ENCODE data around the gene PHLPP1.

Gene PHLPP1

DNA sequence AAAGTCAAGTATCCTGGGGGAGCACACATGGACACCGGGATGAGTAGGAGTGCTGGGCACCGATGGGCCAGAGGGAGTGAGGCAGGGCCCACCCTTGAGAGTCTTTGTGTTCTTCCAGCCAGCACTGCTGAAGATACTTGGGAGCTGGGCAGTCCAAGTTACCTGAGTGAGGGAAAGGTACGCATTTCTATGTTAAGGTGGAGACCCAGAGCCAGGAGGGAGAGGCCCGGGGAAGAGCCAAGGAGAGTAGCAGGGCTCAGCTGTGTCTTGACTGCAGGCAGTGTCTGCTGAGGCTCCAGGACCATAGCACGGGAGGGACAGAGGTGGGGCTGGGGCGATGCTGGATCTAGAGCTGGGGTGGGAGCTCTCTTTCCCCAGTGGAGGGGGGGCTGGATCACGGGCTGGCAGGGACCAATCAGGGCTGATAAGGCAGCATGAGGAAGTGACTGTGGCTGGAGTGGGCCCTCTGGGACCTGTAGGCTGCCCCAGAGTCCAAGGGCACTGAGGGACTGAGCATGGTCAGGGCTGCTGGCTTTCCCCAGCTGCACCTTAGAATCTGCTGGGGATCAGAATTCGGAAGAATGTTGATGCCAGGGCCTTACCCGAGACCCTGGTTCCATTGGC lies 289.2 kb downstream of the PHLPP1 start:
- H3K9me3 ChIP-seq (ENCODE audit: control insufficient read depth, insufficient read depth, low read depth, low read length): no peaks in the 10 kb centered on the region
- H3K27me3 ChIP-seq (ENCODE audit: control insufficient read depth, insufficient read depth, low read length): no peaks in the 10 kb centered on the region
- no peak overlapping the region for H3K27ac ChIP-seq (ENCODE audit: low read depth, low read length)
- H3K4me3 ChIP-seq (ENCODE audit: low read depth, low read length): no peak overlapping the region
- H3K9ac ChIP-seq (ENCODE audit: low read length): no peak overlapping the region
- no peaks in the 10 kb centered on the region for H3K36me3 ChIP-seq (ENCODE audit: control insufficient read depth, insufficient read depth, low read length)
- no peaks in the 10 kb centered on the region for H3K4me1 ChIP-seq (ENCODE audit: control insufficient read depth, insufficient read depth, low read length)

DNA sequence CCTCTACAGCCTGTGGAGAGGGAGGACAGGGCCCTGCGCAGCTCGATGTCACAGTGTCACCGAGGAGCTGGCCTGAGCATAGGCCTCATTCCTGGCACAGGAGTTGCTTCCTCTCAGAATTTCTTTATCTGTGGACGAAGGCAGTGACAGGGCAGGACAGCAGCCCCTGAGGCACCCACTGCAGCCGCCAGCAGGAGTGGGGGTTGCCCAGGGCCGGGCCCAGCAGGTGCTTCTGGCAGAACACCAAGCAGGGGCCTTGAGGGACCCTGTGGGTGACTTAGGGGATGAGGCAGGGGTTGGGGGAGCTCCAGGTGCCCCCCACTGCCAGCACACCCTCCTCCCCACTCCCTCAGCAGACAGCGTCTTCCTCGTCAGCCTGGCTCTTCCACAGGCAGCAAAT lies 290.0 kb downstream of the PHLPP1 start:
- Histone ChIP-seq H3K27me3 (ENCODE audit: control insufficient read depth, insufficient read depth, low read length) (no peaks in the 10 kb centered on the region), H3K9ac (ENCODE audit: low read length) (no peak overlapping the region), H3K27ac (ENCODE audit: low read depth, low read length) (no peak overlapping the region), H3K4me3 (ENCODE audit: low read depth, low read length) (no peak overlapping the region), H3K36me3 (ENCODE audit: control insufficient read depth, insufficient read depth, low read length) (no peaks in the 10 kb centered on the region), H3K4me1 (ENCODE audit: control insufficient read depth, insufficient read depth, low read length) (no peaks in the 10 kb centered on the region), H3K9me3 (ENCODE audit: control insufficient read depth, insufficient read depth, low read depth, low read length) (no peaks in the 10 kb centered on the region)

DNA sequence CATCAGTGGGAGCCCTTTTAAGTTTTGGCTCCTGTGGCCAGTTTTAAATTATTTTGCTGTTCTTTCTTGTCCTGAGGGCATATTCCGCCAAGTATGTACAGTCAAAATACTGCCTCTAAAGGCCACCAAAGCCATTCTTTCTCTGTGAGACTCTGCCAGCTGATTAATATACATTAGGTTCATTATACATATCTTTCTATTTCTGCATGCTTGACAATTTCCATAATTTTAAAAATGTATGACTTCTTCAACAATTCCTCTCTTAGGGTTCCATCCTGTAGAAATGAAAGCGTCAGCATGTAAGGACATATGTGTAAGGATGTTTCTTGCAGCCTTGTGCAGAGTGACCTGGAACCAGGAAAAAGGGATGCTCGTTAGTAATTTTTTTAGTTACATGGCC lies 291.9 kb downstream of the PHLPP1 start:
- H3K4me3 ChIP-seq (ENCODE audit: low read depth, low read length): no peak overlapping the region
- no peaks in the 10 kb centered on the region for H3K27me3 ChIP-seq (ENCODE audit: control insufficient read depth, insufficient read depth, low read length)
- H3K9me3 ChIP-seq (ENCODE audit: control insufficient read depth, insufficient read depth, low read depth, low read length): no peaks in the 10 kb centered on the region
- no peaks in the 10 kb centered on the region for H3K36me3 ChIP-seq (ENCODE audit: control insufficient read depth, insufficient read depth, low read length)
- H3K27ac ChIP-seq (ENCODE audit: low read depth, low read length): no peak overlapping the region
- no peaks in the 10 kb centered on the region for H3K4me1 ChIP-seq (ENCODE audit: control insufficient read depth, insufficient read depth, low read length)
- no peak overlapping the region for H3K9ac ChIP-seq (ENCODE audit: low read length)

DNA sequence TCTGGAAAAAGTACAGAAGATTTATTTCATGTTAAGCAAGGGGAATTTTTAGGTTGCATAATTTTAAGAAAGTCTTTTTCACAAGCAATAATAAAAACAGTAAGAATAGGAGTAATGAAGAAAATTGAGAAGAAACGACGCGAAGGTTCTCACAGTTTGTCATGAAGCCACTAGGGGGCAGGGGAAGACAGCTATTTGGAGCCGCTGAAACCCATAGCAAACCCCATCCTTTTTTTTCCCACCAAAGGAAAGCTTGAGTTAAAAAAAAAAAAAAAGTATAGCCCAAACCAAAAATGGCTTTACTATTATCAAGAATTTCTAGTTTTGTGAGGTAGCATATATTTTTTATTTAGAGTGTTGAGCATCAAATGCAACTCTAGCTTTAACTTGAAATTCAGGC lies 300.9 kb downstream of the PHLPP1 start:
- Histone ChIP-seq H3K9ac (ENCODE audit: low read length) (no peak overlapping the region), H3K4me3 (ENCODE audit: low read depth, low read length) (no peak overlapping the region), H3K27ac (ENCODE audit: low read depth, low read length) (no peak overlapping the region), H3K36me3 (ENCODE audit: control insufficient read depth, insufficient read depth, low read length) (no peaks in the 10 kb centered on the region), H3K4me1 (ENCODE audit: control insufficient read depth, insufficient read depth, low read length) (no peaks in the 10 kb centered on the region), H3K27me3 (ENCODE audit: control insufficient read depth, insufficient read depth, low read length) (no peaks in the 10 kb centered on the region), H3K9me3 (ENCODE audit: control insufficient read depth, insufficient read depth, low read depth, low read length) (no peaks in the 10 kb centered on the region)

DNA sequence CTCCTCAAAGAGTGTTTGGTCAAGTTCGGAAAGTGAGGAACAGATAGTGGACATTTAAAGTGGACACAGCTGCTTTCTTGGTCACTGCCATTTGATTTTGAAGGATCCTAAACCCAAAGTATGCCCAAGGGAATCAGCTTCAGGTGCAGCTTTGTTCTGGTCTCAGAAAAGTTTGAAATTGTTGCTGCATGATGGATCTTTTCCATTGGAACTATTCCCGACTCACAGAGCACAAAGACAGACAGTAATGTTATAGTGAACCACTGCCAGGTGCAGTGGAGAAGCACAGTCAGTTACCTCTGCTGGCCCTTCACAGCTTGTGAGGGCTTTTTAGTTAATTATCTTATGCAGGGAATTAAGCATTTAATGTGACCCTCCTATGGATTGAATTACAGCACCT lies 301.7 kb downstream of the PHLPP1 start:
- H3K36me3 ChIP-seq (ENCODE audit: control insufficient read depth, insufficient read depth, low read length): no peaks in the 10 kb centered on the region
- no peaks in the 10 kb centered on the region for H3K27me3 ChIP-seq (ENCODE audit: control insufficient read depth, insufficient read depth, low read length)
- H3K4me3 ChIP-seq (ENCODE audit: low read depth, low read length): no peak overlapping the region
- H3K9ac ChIP-seq (ENCODE audit: low read length): no peak overlapping the region
- no peaks in the 10 kb centered on the region for H3K9me3 ChIP-seq (ENCODE audit: control insufficient read depth, insufficient read depth, low read depth, low read length)
- H3K27ac ChIP-seq (ENCODE audit: low read depth, low read length): no peak overlapping the region
- H3K4me1 ChIP-seq (ENCODE audit: control insufficient read depth, insufficient read depth, low read length): no peaks in the 10 kb centered on the region

DNA sequence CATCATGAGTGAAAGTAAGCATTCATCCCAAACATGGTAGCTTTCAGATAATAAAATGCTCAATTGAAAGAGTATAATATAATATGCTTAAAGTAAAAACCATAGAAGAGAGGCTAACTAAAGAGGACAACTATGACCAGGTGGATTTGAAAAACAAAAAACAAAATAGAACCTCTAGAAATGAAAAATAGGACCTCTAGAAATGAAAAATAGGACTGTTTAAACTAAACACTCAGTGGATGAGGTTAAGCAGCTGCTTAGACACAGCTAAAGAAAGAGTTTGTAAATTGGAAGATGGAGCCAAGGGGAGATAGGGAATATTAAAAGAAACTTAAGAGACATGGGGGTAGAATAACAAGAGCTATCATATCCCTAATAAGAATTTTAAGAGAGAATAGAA lies 302.6 kb downstream of the PHLPP1 start:
- Histone ChIP-seq H3K27ac (ENCODE audit: low read depth, low read length) (no peak overlapping the region), H3K9me3 (ENCODE audit: control insufficient read depth, insufficient read depth, low read depth, low read length) (no peaks in the 10 kb centered on the region), H3K4me1 (ENCODE audit: control insufficient read depth, insufficient read depth, low read length) (no peaks in the 10 kb centered on the region), H3K9ac (ENCODE audit: low read length) (no peak overlapping the region), H3K4me3 (ENCODE audit: low read depth, low read length) (no peak overlapping the region), H3K27me3 (ENCODE audit: control insufficient read depth, insufficient read depth, low read length) (peaks cover 5% of the 10 kb centered on the region), H3K36me3 (ENCODE audit: control insufficient read depth, insufficient read depth, low read length) (no peaks in the 10 kb centered on the region)

DNA sequence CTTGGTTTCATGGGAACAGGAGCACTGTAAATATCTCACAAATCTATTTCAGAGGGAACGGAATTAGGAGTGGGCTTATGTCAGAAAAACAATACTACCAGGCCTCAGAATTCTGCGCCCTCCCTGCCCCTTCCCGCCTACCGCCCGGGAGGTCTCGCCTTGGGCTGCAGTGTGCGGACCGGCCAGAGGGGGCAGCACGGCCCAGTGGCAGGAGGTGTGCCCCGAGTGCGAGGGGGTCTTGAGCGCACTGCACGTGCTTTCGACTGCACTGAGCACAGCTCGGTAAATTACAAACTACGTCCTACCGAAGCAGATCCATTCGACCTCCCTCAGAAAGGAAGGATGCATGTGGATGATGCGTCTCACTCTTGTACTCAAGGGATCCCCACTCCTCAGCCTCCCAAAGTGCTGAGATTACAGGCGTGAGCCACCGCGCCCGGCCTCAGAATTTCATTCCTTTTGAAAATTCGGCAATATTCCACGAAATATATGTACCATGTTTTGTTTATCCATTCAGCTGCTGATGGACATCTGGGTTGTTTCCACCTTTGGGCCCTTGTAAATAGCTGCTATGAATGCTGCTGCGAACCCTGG lies 307.2 kb downstream of the PHLPP1 start:
- H3K9ac ChIP-seq (ENCODE audit: low read length): no peak overlapping the region
- no peaks in the 10 kb centered on the region for H3K4me1 ChIP-seq (ENCODE audit: control insufficient read depth, insufficient read depth, low read length)
- no peaks in the 10 kb centered on the region for H3K36me3 ChIP-seq (ENCODE audit: control insufficient read depth, insufficient read depth, low read length)
- H3K27me3 ChIP-seq (ENCODE audit: control insufficient read depth, insufficient read depth, low read length): peaks cover 9% of the 10 kb centered on the region
- H3K9me3 ChIP-seq (ENCODE audit: control insufficient read depth, insufficient read depth, low read depth, low read length): no peaks in the 10 kb centered on the region
- H3K27ac ChIP-seq (ENCODE audit: low read depth, low read length): no peak overlapping the region
- H3K4me3 ChIP-seq (ENCODE audit: low read depth, low read length): no peak overlapping the region

DNA sequence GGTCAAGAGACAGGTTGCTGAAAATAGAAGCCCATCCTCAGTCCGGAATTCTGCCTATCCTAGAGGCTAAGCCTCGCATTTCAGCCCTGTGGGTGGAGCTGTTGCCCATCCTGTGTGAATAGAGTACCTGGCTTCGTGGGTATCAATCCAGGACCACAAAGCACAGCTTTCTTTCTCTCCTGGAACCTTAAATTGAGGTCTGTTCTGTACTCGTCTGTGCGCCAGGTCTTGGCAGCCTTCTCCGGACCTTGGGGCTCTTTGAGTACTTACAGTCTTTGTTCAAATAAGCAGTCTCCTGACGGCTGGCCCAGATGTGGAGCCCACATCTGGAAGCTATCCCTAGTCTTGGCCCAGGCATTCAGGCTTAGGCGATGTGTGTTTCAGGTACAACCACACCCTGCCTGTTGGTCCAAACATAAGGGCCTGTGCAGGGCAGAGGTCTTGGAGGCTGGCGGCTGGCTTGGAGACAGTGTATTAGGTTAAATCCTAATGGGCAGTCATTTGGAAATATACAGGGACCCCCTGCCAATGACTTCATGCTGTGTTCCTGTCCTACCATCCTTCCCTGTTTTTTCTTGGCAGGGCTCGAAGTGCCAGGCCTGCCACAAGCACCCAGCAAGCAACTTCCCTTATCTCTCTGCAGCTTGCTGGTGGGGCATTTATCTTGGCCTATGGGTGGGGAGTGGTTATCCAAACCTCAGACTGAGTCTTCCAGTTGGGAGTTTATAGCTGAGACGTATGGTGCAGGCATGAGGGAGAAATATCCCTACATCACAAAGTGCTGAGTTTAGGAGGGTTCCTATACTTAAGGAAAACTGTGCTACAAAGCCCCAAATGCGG lies 310.1 kb downstream of the PHLPP1 start:
- no peak overlapping the region for H3K27ac ChIP-seq (ENCODE audit: low read depth, low read length)
- no peak overlapping the region for H3K4me3 ChIP-seq (ENCODE audit: low read depth, low read length)
- H3K9ac ChIP-seq (ENCODE audit: low read length): no peak overlapping the region
- peaks cover 9% of the 10 kb centered on the region for H3K27me3 ChIP-seq (ENCODE audit: control insufficient read depth, insufficient read depth, low read length)
- no peaks in the 10 kb centered on the region for H3K9me3 ChIP-seq (ENCODE audit: control insufficient read depth, insufficient read depth, low read depth, low read length)
- no peaks in the 10 kb centered on the region for H3K36me3 ChIP-seq (ENCODE audit: control insufficient read depth, insufficient read depth, low read length)
- H3K4me1 ChIP-seq (ENCODE audit: control insufficient read depth, insufficient read depth, low read length): no peaks in the 10 kb centered on the region

DNA sequence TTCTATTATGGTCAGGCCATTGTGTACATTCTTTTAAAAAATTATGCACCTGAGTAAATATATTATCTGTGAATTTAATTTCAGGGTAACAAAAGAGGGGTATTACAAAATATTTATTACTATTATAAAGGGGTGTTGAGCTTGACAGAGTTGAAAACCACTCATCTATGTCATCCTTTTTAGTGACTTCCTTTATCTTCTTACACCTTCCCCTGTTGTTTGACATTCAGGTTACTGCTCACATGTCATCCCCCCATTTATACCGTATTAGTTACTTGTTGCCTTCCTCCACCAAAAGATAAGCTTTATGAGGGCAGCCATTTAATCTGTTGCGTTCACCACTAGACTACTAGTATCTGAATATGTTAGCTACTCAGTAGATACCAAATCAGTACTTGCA lies 313.0 kb downstream of the PHLPP1 start:
- no peak overlapping the region for H3K9ac ChIP-seq (ENCODE audit: low read length)
- no peak overlapping the region for H3K4me3 ChIP-seq (ENCODE audit: low read depth, low read length)
- no peaks in the 10 kb centered on the region for H3K27me3 ChIP-seq (ENCODE audit: control insufficient read depth, insufficient read depth, low read length)
- no peak overlapping the region for H3K27ac ChIP-seq (ENCODE audit: low read depth, low read length)
- H3K9me3 ChIP-seq (ENCODE audit: control insufficient read depth, insufficient read depth, low read depth, low read length): no peaks in the 10 kb centered on the region
- no peaks in the 10 kb centered on the region for H3K4me1 ChIP-seq (ENCODE audit: control insufficient read depth, insufficient read depth, low read length)
- no peaks in the 10 kb centered on the region for H3K36me3 ChIP-seq (ENCODE audit: control insufficient read depth, insufficient read depth, low read length)
